H9 (cell line): ENCODE results near the gene HIRA. TPM values are rescaled to one million over a fixed set of nuclear protein-coding genes. Genes with fewer than 3 reads are reported as not detected.

ENCODE experiments used
- DNase-seq: peaks from one replicate; pipeline ENCODE4 v3.0.0-alpha.2; 2017
- H2AFZ ChIP-seq: one replicate; pipeline ENCODE4 v1.6.1; 2013; ENCODE audit warnings: mild to moderate bottlenecking, low read length, control low read depth, moderate library complexity
- H2AK5ac ChIP-seq: 2 replicates; pipeline ENCODE4 v1.6.1; 2013; ENCODE audit warnings: low read length, control low read depth, mixed read lengths; ENCODE audit not compliant: insufficient read length
- H2BK120ac ChIP-seq: one replicate; pipeline ENCODE4 v1.6.1; 2013; ENCODE audit warnings: low read depth, mild to moderate bottlenecking, low read length, control low read depth, inconsistent platforms; ENCODE audit not compliant: poor library complexity, severe bottlenecking
- H2BK12ac ChIP-seq: 2 replicates; pipeline ENCODE4 v1.6.1; 2013; ENCODE audit warnings: low read length, control low read depth, mixed read lengths, low read depth; ENCODE audit not compliant: insufficient read length
- H2BK15ac ChIP-seq: 2 replicates; pipeline ENCODE4 v1.6.1; 2013; ENCODE audit warnings: low read depth, low read length, control low read depth
- H2BK20ac ChIP-seq: one replicate; pipeline ENCODE4 v1.6.1; 2013; ENCODE audit warnings: low read depth, mild to moderate bottlenecking, low read length, control low read depth, inconsistent platforms; ENCODE audit not compliant: poor library complexity, severe bottlenecking
- H2BK5ac ChIP-seq: 2 replicates; pipeline ENCODE4 v1.6.1; 2013; ENCODE audit warnings: low read length, control low read depth, mixed read lengths; ENCODE audit not compliant: insufficient read length
- H3K14ac ChIP-seq: 2 replicates; pipeline ENCODE4 v1.6.1; 2013; ENCODE audit warnings: low read length, control low read depth; ENCODE audit not compliant: insufficient read depth
- H3K18ac ChIP-seq: 2 replicates; pipeline ENCODE4 v1.6.1; 2013; ENCODE audit warnings: low read depth, mild to moderate bottlenecking, mixed read lengths, low read length, control low read depth; ENCODE audit not compliant: insufficient read length
- H3K23ac ChIP-seq: 2 replicates; pipeline ENCODE4 v1.6.1; 2013; ENCODE audit warnings: low read length, control low read depth, mixed read lengths, low read depth; ENCODE audit not compliant: insufficient read length
- H3K23me2 ChIP-seq: 2 replicates; pipeline ENCODE4 v1.6.1; 2013; ENCODE audit warnings: low read depth, mild to moderate bottlenecking, mixed read lengths, low read length, control low read depth; ENCODE audit not compliant: insufficient read length, poor library complexity, severe bottlenecking
- H3K27ac ChIP-seq: 2 replicates; pipeline ENCODE4 v1.5.1; 2013; ENCODE audit warnings: low read length, control low read depth, mixed read lengths, low read depth; ENCODE audit not compliant: insufficient read length
- H3K27me3 ChIP-seq: 2 replicates; pipeline ENCODE4 v1.6.1; 2013; ENCODE audit warnings: low read length, control low read depth, inconsistent platforms; ENCODE audit not compliant: insufficient read depth
- H3K4ac ChIP-seq: 2 replicates; pipeline ENCODE4 v1.6.1; 2013; ENCODE audit warnings: low read depth, mild to moderate bottlenecking, control low read depth, inconsistent platforms, low read length, moderate library complexity
- H3K4me1 ChIP-seq: 2 replicates; pipeline ENCODE4 v1.6.1; 2013; ENCODE audit warnings: low read length, control low read depth, inconsistent platforms; ENCODE audit not compliant: insufficient read depth
- H3K4me2 ChIP-seq: 2 replicates; pipeline ENCODE4 v1.6.1; 2013; ENCODE audit warnings: low read length, control low read depth, mixed read lengths; ENCODE audit not compliant: insufficient read length, insufficient read depth
- H3K56ac ChIP-seq: 2 replicates; pipeline ENCODE4 v1.6.1; 2013; ENCODE audit warnings: low read depth, mild to moderate bottlenecking, mixed read lengths, low read length, control low read depth; ENCODE audit not compliant: insufficient read length
- H3K79me1 ChIP-seq: 2 replicates; pipeline ENCODE4 v1.6.1; 2013; ENCODE audit warnings: low read depth, mild to moderate bottlenecking, moderate library complexity, low read length, control low read depth, inconsistent platforms; ENCODE audit not compliant: insufficient read depth, poor library complexity, severe bottlenecking
- H3K79me2 ChIP-seq: 2 replicates; pipeline ENCODE4 v1.6.1; 2013; ENCODE audit warnings: low read length, control low read depth, inconsistent platforms; ENCODE audit not compliant: insufficient read depth
- H3K9ac ChIP-seq: 2 replicates; pipeline ENCODE4 v1.6.1; 2013; ENCODE audit warnings: low read length, control low read depth, mixed read lengths; ENCODE audit not compliant: insufficient read length; ENCODE audit errors: extremely low read depth
- H3K9me3 ChIP-seq: one replicate; pipeline ENCODE4 v1.6.1; 2013; ENCODE audit warnings: low read depth, low read length, inconsistent platforms; ENCODE audit not compliant: control insufficient read depth
- H3T11ph ChIP-seq: one replicate; pipeline ENCODE4 v1.6.1; 2013; ENCODE audit warnings: mild to moderate bottlenecking, low read length, control low read depth, inconsistent platforms
- H4K20me1 ChIP-seq: one replicate; pipeline ENCODE4 v1.6.1; 2013; ENCODE audit not compliant: control insufficient read depth, insufficient read length, insufficient read depth
- H4K5ac ChIP-seq: 2 replicates; pipeline ENCODE4 v1.6.1; 2013; ENCODE audit warnings: low read depth, mild to moderate bottlenecking, mixed read lengths, low read length, control low read depth; ENCODE audit not compliant: insufficient read length
- H4K8ac ChIP-seq: replicated peaks from 2 replicates; pipeline ENCODE4 v1.6.1; 2013; ENCODE audit warnings: low read length, control low read depth, mixed read lengths, low read depth; ENCODE audit not compliant: insufficient read length
- H4K91ac ChIP-seq: 2 replicates; pipeline ENCODE4 v1.6.1; 2013; ENCODE audit warnings: low read depth, mild to moderate bottlenecking, moderate library complexity, mixed read lengths, low read length, control low read depth; ENCODE audit not compliant: insufficient read length
- H3K27ac Mint-ChIP-seq, 3 experiments: 2 replicates in 2 of 3; 3 replicates in 1 of 3; pipeline ENCODE4 v1.8.0; 2020 to 2021; ENCODE audit warnings: mixed read lengths in 3 of 3, mild to moderate bottlenecking in 1 of 3, moderate library complexity in 1 of 3
- H3K27me3 Mint-ChIP-seq: 2 replicates; pipeline ENCODE4 v1.8.0; 2021; ENCODE audit warnings: low read depth, mild to moderate bottlenecking, moderate library complexity, mixed read lengths
- H3K36me3 Mint-ChIP-seq, 3 experiments: 2 replicates in 2 of 3; 3 replicates in 1 of 3; pipeline ENCODE4 v1.8.0; 2020 to 2021; ENCODE audit warnings: low read depth in 3 of 3, mixed read lengths in 3 of 3; ENCODE audit not compliant: insufficient read depth in 1 of 3
- H3K4me1 Mint-ChIP-seq, 2 experiments: 2 replicates each; pipeline ENCODE4 v1.8.0; 2020; ENCODE audit warnings: mixed read lengths in 2 of 2
- H3K4me3 Mint-ChIP-seq, 2 experiments: 2 replicates in 1 of 2; 3 replicates in 1 of 2; pipeline ENCODE4 v1.8.0; 2020 to 2021; ENCODE audit warnings: mild to moderate bottlenecking in 2 of 2, mixed read lengths in 2 of 2, moderate library complexity in 1 of 2
- H3K9me3 Mint-ChIP-seq, 2 experiments: 2 replicates in 1 of 2; 3 replicates in 1 of 2; pipeline ENCODE4 v1.8.0; 2020; ENCODE audit warnings: mild to moderate bottlenecking in 2 of 2, mixed read lengths in 2 of 2, moderate library complexity in 1 of 2
- WGBS: extraction: QIAGEN DNeasy Blood & Tissue Kit; methylation state at CpG from one replicate; pipeline ENCODE4 v1.1.7; 2013; ENCODE audit warnings: missing lambda C conversion rate, low lambda C conversion rate, mixed read lengths; ENCODE audit not compliant: insufficient read length; ENCODE audit errors: extremely low coverage; 5-methylcytosine and 5-hydroxymethylcytosine counted together
- total RNA-seq: library from RNA; stranded (reverse); gene quantifications from 2 replicates; pipeline ENCODE4 v1.2.1, GENCODE V29; 2021
- TF ChIP-seq, protein P1 (sequence below): fragments of 200-600 bp; sonication (generic); conservative IDR thresholded peaks from 3 replicates; pipeline ENCODE4 v1.8.0; 2021; ENCODE audit warnings: antibody characterized with exemption, mild to moderate bottlenecking

HIRA gene
- total RNA-seq, 1 experiment from 2014 or later = 51.9 TPM

DNA sequence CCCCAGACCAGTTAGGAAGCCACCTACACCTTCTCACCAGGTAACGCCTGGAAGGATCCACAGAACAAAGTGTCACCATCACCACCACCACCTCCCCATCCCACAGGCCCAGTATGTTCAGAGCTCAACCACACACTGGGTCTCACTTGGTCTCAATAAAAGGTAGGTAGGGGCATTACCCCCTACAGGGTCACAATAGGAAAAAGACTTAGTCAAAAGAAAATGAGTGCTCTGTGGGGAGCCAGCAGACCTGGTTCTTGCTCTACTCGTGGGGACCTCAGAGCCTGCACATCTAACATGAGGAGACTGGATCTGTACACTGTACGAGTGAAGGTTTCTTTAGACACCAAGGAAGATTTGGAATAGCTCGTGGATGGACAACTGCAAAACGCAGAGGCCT, 49.3 kb downstream of the HIRA start:
- Histone ChIP-seq H4K5ac (no peak overlapping the region), H3T11ph (no peak overlapping the region), H3K4me2 (no peak overlapping the region), H3K4ac (no peak overlapping the region), H3K18ac (no peak overlapping the region), H4K20me1 (no peaks in the 10 kb centered on the region), H4K8ac (no peak overlapping the region), H4K91ac (no peak overlapping the region), H2BK120ac (no peak overlapping the region), H3K14ac (no peak overlapping the region), H3K27ac (no peak overlapping the region), H2AFZ (no peak overlapping the region), H2BK12ac (no peak overlapping the region), H3K56ac (no peak overlapping the region), H3K4me1 (no peaks in the 10 kb centered on the region), H3K27me3 (no peaks in the 10 kb centered on the region), H2BK15ac (no peak overlapping the region), H3K79me1 (no peaks in the 10 kb centered on the region), H2BK20ac (no peak overlapping the region), H3K9me3 (no peaks in the 10 kb centered on the region), H2AK5ac (no peak overlapping the region), H3K9ac (no peak overlapping the region), H3K79me2 (no peaks in the 10 kb centered on the region), H3K23me2 (no peaks in the 10 kb centered on the region), H2BK5ac (no peak overlapping the region), H3K23ac (no peak overlapping the region)
- no peak for DNase-seq
- TF ChIP-seq, protein P1, sequence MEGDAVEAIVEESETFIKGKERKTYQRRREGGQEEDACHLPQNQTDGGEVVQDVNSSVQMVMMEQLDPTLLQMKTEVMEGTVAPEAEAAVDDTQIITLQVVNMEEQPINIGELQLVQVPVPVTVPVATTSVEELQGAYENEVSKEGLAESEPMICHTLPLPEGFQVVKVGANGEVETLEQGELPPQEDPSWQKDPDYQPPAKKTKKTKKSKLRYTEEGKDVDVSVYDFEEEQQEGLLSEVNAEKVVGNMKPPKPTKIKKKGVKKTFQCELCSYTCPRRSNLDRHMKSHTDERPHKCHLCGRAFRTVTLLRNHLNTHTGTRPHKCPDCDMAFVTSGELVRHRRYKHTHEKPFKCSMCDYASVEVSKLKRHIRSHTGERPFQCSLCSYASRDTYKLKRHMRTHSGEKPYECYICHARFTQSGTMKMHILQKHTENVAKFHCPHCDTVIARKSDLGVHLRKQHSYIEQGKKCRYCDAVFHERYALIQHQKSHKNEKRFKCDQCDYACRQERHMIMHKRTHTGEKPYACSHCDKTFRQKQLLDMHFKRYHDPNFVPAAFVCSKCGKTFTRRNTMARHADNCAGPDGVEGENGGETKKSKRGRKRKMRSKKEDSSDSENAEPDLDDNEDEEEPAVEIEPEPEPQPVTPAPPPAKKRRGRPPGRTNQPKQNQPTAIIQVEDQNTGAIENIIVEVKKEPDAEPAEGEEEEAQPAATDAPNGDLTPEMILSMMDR = no peak
- no peaks in the 10 kb centered on the region for H3K9me3 Mint-ChIP-seq
- no peak overlapping the region for H3K27ac Mint-ChIP-seq
- H3K4me3 Mint-ChIP-seq = no peak overlapping the region
- no peaks in the 10 kb centered on the region for H3K4me1 Mint-ChIP-seq
- H3K36me3 Mint-ChIP-seq = peaks cover 11 to 73% (median 55%) of the 10 kb centered on the region in 3 experiments; a peak in 6 of 7 replicates
- WGBS = no CpG with 5 or more reads among the region's 5 CpGs
- no peaks in the 10 kb centered on the region for H3K27me3 Mint-ChIP-seq
